AG04449 (cell line): ENCODE data around the gene TRMT11.

Source experiments
- CTCF ChIA-PET: fragments of 350-600 bp; formaldehyde crosslinking; extraction: SDS; loops from one replicate; lab custom pipeline; 2021; ENCODE audit warnings: antibody characterized with exemption; lab: Yijun Ruan, JAX
- POLR2A ChIA-PET: fragments of 400-600, 350-600 bp; formaldehyde crosslinking; extraction: SDS; loops from one replicate; lab custom pipeline; 2020; ENCODE audit warnings: antibody characterized with exemption, inconsistent platforms; lab: Yijun Ruan, JAX
- DNase-seq: peaks from one replicate; pipeline ENCODE4 v3.0.0-alpha.2; 2010; ENCODE audit warnings: low read depth, low spot score
- H3K4me3 ChIP-seq: 2 replicates; pipeline ENCODE4 v1.5.1; 2011; ENCODE audit warnings: low read depth, mild to moderate bottlenecking, control low read depth, low read length
- CTCF ChIP-seq: IDR thresholded peaks from one replicate; pipeline ENCODE4 v1.5.1; 2011; ENCODE audit warnings: mild to moderate bottlenecking, moderate library complexity, low read length, control low read depth, inconsistent platforms; ENCODE audit not compliant: insufficient read depth; ENCODE audit errors: missing control alignments

The TRMT11 gene

GRCh38 chr6:125989631-125990030, 3.3 kb downstream of the TRMT11 start:
- ChIA-PET CTCF (interaction anchor here (0.9 kb wide), 1 partner anchor 16 kb away, joined by 3 read pairs; no protein-coding TSS in a partner anchor), POLR2A (no interaction called here)
- no peak for DNase-seq
- H3K4me3 ChIP-seq = no peak overlapping the region
- TF ChIP-seq CTCF = no peak

- TF ChIP-seq CTCF = no peak
- H3K4me3 ChIP-seq = no peak overlapping the region
- no peak for DNase-seq
- POLR2A ChIA-PET = no interaction called here
- CTCF ChIA-PET = interaction anchor here (1.2 kb wide), 1 partner anchor 17 kb away, joined by 5 read pairs; no protein-coding TSS in a partner anchor
These were observed 5.3 kb downstream of the TRMT11 start for GRCh38 chr6:125991653-125992052.

- POLR2A ChIA-PET = interaction anchor here (1.5 kb wide), 1 partner anchor 8 kb away, joined by 5 read pairs; the partner anchor contains the start of gene TRMT11
These were observed 8.5 kb downstream of the TRMT11 start for GRCh38 chr6:125994670-125995488.

GRCh38 chr6:125995972-125996580, 9.7 kb downstream of the TRMT11 start:
- no peak overlapping the region for H3K4me3 ChIP-seq
- ChIA-PET POLR2A (interaction anchor here (1.5 kb wide), 1 partner anchor 9 kb away, joined by 5 read pairs; the partner anchor contains the start of gene TRMT11), CTCF (interaction anchor here (0.7 to 5.0 kb wide), 25 partner anchors 9 to 1271 kb away, joined by 3 to 54 read pairs (median 4); partner anchors contain the start of genes CENPW, RNF146 and TRMT11)
- DNase-seq = no peak
- TF ChIP-seq CTCF = peak; percentile 87

More at GRCh38 chr6:125994670-125995488, 8.5 kb downstream of the TRMT11 start:
- TF ChIP-seq CTCF = no peak
- CTCF ChIA-PET = interaction anchor here (0.7 to 5.0 kb wide), 21 partner anchors 9 to 1272 kb away, joined by 3 to 54 read pairs (median 5); partner anchors contain the start of genes CENPW, HINT3, RNF146 and TRMT11
- DNase-seq = no peak
- H3K4me3 ChIP-seq = no peak overlapping the region

- no peak overlapping the region for H3K4me3 ChIP-seq
- CTCF ChIA-PET = interaction anchor here (0.7 to 6.2 kb wide), 6 partner anchors 7 to 692 kb away, joined by 3 to 54 read pairs (median 4); partner anchors contain the start of gene HINT3
- TF ChIP-seq CTCF = no peak
- DNase-seq = no peak
- POLR2A ChIA-PET = no interaction called here
These were observed 16.7 kb downstream of the TRMT11 start for GRCh38 chr6:126002755-126003679.
